Measurements from ENCODE around the gene ERP44. TPM values are rescaled to one million over a fixed set of nuclear protein-coding genes. Genes with fewer than 3 reads are reported as not detected.

The ERP44 gene
- total RNA-seq, 1 donor from 2014 or later, result 18.3 TPM

- Mint-ChIP-seq H3K27ac (no peak overlapping the region), H3K4me3 (no peak overlapping the region), H3K27me3 (ENCODE audit: low read depth) (no peaks in the 10 kb centered on the region)
Measured at GRCh38 chr9:100027543-100027942, 71.3 kb downstream of the ERP44 start.

DNA sequence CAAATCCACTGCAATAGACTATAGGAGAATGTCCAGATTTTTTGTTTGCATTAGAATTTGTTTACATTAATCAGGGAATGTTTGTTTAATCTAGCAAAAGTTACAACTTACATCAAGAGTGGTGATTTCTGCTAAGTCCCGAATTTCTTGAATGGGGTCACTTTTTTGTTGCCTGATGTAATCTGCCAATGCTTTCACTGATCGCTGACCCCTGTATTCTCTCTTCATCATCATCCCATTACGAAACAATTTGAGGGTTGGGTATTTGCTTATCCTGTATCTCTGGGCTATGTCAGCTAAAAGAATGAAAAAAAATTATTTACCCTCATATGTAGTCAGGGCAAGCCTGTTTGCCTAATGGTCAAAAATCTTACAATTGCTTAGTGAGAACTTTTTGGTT is 76.9 kb downstream of the ERP44 start:
- Mint-ChIP-seq H3K36me3 (peaks cover 39% of the 10 kb centered on the region), H3K4me1 (no peaks in the 10 kb centered on the region), H3K9me3 (peaks cover 3% of the 10 kb centered on the region), H3K27ac (no peak overlapping the region), H3K27me3 (ENCODE audit: low read depth) (no peaks in the 10 kb centered on the region), H3K4me3 (no peak overlapping the region)
- DNase-seq (ENCODE audit: low spot score in 2 of 2, unreplicated experiment in 2 of 2), result no peak
- TF ChIP-seq, protein P1, sequence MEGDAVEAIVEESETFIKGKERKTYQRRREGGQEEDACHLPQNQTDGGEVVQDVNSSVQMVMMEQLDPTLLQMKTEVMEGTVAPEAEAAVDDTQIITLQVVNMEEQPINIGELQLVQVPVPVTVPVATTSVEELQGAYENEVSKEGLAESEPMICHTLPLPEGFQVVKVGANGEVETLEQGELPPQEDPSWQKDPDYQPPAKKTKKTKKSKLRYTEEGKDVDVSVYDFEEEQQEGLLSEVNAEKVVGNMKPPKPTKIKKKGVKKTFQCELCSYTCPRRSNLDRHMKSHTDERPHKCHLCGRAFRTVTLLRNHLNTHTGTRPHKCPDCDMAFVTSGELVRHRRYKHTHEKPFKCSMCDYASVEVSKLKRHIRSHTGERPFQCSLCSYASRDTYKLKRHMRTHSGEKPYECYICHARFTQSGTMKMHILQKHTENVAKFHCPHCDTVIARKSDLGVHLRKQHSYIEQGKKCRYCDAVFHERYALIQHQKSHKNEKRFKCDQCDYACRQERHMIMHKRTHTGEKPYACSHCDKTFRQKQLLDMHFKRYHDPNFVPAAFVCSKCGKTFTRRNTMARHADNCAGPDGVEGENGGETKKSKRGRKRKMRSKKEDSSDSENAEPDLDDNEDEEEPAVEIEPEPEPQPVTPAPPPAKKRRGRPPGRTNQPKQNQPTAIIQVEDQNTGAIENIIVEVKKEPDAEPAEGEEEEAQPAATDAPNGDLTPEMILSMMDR (IDR thresholded peaks at IDR 0.05; ENCODE audit: unreplicated experiment), result no peak

More at GRCh38 chr9:100027543-100027942, 71.3 kb downstream of the ERP44 start:
- Mint-ChIP-seq H3K9me3 (peaks cover 10% of the 10 kb centered on the region), H3K36me3 (peaks cover 32% of the 10 kb centered on the region), H3K4me1 (peaks cover 2% of the 10 kb centered on the region)
- DNase-seq (ENCODE audit: low spot score in 2 of 2, unreplicated experiment in 2 of 2), result no peak
- TF ChIP-seq, protein P1 (IDR thresholded peaks at IDR 0.05; ENCODE audit: unreplicated experiment), result no peak

DNA sequence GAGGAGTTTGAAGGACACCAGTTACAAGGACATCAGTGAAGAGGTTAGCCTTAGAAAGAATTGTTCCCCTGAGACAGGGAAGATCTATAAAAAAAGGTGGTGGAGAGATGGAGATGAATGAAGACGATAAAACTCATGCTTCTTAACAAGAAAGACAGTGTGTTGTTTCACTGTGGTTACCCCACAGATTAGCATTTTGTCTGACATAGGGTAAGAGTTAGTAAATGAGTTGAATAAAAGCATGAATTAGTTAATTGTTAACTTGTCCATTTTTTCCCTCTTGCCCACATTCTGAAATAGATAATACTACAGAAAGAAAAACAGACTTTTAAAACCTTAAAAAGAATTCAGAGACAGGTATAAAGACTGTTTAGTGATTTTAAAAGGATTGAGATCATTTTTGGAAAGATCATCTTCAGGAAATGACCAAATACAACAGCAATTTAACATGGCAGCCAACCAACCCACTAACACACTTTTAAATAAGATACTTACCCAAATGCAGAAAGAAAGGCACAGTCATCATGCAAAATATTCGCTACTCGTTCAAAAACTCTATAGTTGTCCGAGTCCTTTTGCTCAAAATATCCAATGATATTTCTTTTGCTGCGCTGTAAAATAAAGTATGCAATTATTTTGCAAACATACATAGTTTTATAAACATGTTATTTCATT is 78.5 kb downstream of the ERP44 start:
- Mint-ChIP-seq H3K27ac (no peak overlapping the region), H3K4me1 (no peaks in the 10 kb centered on the region), H3K36me3 (peaks cover 38% of the 10 kb centered on the region), H3K9me3 (peaks cover 3% of the 10 kb centered on the region), H3K27me3 (ENCODE audit: low read depth) (no peaks in the 10 kb centered on the region), H3K4me3 (no peak overlapping the region)
- DNase-seq (ENCODE audit: low spot score in 2 of 2, unreplicated experiment in 2 of 2), result no peak
- TF ChIP-seq, protein P1 (IDR thresholded peaks at IDR 0.05; ENCODE audit: unreplicated experiment), result no peak

- Mint-ChIP-seq H3K4me3 (no peak overlapping the region), H3K4me1 (no peaks in the 10 kb centered on the region), H3K27ac (no peak overlapping the region), H3K9me3 (no peaks in the 10 kb centered on the region), H3K36me3 (peaks cover 35% of the 10 kb centered on the region), H3K27me3 (ENCODE audit: low read depth) (no peaks in the 10 kb centered on the region)
- DNase-seq (ENCODE audit: low spot score in 2 of 2, unreplicated experiment in 2 of 2), result no peak
- TF ChIP-seq, protein P1 (IDR thresholded peaks at IDR 0.05; ENCODE audit: unreplicated experiment), result no peak
Measured at GRCh38 chr9:100019541-100019940, 79.3 kb downstream of the ERP44 start.

DNA sequence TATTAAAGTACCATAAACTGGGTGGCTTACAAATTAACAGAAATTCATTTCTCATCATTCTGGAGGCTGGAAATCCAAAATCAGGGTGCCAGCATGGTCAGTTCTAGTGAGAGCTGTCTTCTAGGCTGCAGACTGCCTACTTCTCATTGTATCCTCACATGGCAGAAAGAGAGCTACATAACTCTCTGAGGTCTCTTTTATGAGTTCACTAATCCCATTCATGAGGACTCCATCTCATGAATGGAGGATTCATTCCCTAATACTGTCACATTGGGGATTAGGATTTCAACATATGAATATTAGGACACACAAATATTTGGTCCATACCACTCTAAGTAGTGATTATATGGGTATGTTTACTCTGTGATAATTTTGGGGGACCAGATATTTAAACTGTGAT is 84.0 kb downstream of the ERP44 start:
- no peak for DNase-seq (ENCODE audit: low spot score in 2 of 2, unreplicated experiment in 2 of 2)
- Mint-ChIP-seq H3K27ac (no peak overlapping the region), H3K36me3 (peaks cover 32% of the 10 kb centered on the region), H3K27me3 (ENCODE audit: low read depth) (no peaks in the 10 kb centered on the region), H3K4me1 (no peaks in the 10 kb centered on the region), H3K9me3 (peaks cover 7% of the 10 kb centered on the region), H3K4me3 (no peak overlapping the region)
- TF ChIP-seq, protein P1 (IDR thresholded peaks at IDR 0.05; ENCODE audit: unreplicated experiment), result no peak
